Endometrium (tissue), 2 donors: Measurements from ENCODE around the gene NKX3-2.

ENCODE experiments used
- FAIRE-seq: peaks from 2 replicates; lab custom pipeline; 2012; peaks lifted over from hg19 to GRCh38; lab: Jason Lieb, UNC
- donor health status: control.
- donor health status: control.

NKX3-2 gene

GRCh38 chr4:13544606-13545393 is 492 bp upstream of the NKX3-2 start:
- no peak for FAIRE-seq

GRCh38 chr4:13543032-13543838 is 1.1 kb downstream of the NKX3-2 start:
- FAIRE-seq: no peak

GRCh38 chr4:13542577-13543031 is 1.7 kb downstream of the NKX3-2 start:
- no peak for FAIRE-seq

- FAIRE-seq: no peak
Measured at GRCh38 chr4:13541720-13542576, 2.4 kb downstream of the NKX3-2 start.

- no peak for FAIRE-seq
Measured at GRCh38 chr4:13541176-13541604, 3.1 kb downstream of the NKX3-2 start.

- no peak for FAIRE-seq
Measured at GRCh38 chr4:13540446-13541175, 3.7 kb downstream of the NKX3-2 start.

GRCh38 chr4:13539619-13540445 is 4.5 kb downstream of the NKX3-2 start:
- FAIRE-seq: no peak

- FAIRE-seq: no peak
Measured at GRCh38 chr4:13539047-13539618, 5.2 kb downstream of the NKX3-2 start.

- FAIRE-seq: no peak
Measured at GRCh38 chr4:13538427-13538973, 5.8 kb downstream of the NKX3-2 start.

GRCh38 chr4:13537832-13538177 is 6.5 kb downstream of the NKX3-2 start:
- no peak for FAIRE-seq

GRCh38 chr4:13537011-13537831 is 7.1 kb downstream of the NKX3-2 start:
- no peak for FAIRE-seq

GRCh38 chr4:13536607-13537006 is 7.7 kb downstream of the NKX3-2 start:
- no peak for FAIRE-seq

- no peak for FAIRE-seq
Measured at GRCh38 chr4:13535708-13536361, 8.5 kb downstream of the NKX3-2 start.

GRCh38 chr4:13535118-13535517 is 9.2 kb downstream of the NKX3-2 start:
- FAIRE-seq: no peak

GRCh38 chr4:13534344-13535063 is 9.8 kb downstream of the NKX3-2 start:
- no peak for FAIRE-seq

- no peak for FAIRE-seq
Measured at GRCh38 chr4:13533670-13534343, 10.5 kb downstream of the NKX3-2 start.

- FAIRE-seq: no peak
Measured at GRCh38 chr4:13531625-13531998, 12.7 kb downstream of the NKX3-2 start.
